GM12878 (cell line): Measurements from ENCODE around the gene FRMPD2. TPM values are rescaled to one million over a fixed set of nuclear protein-coding genes. Genes with fewer than 3 reads are reported as not detected.

Experiments
- ATAC-seq: fragments of 200-7000 bp; cut with Tn5 transposase; 3 replicates; pipeline ENCODE4 v1.9.1; 2020; ENCODE audit warnings: mild to moderate bottlenecking, moderate library complexity
- BruUV-seq: library from RNA; stranded (reverse); fragments of 400-500 nt; replicated peaks from 2 replicates; lab custom pipeline; 2021; lab: Mats Ljungman, UMichigan
- CTCF ChIA-PET: fragments of 300-600 bp; sonication (Branson Sonifier 250); formaldehyde crosslinking; extraction: SDS; loops from one replicate; lab custom pipeline; 2021; ENCODE audit warnings: inconsistent platforms; lab: Yijun Ruan, JAX
- POLR2A ChIA-PET: fragments of 350-600 bp; formaldehyde crosslinking; extraction: SDS; loops from one replicate; lab custom pipeline; 2021; ENCODE audit warnings: inconsistent platforms; lab: Charles Lee
- RAD21 ChIA-PET: fragments of 300-600 bp; sonication (Branson Sonifier 250); formaldehyde crosslinking; loops from one replicate; lab custom pipeline; 2023; ENCODE audit warnings: antibody characterized with exemption; ENCODE audit not compliant: unreplicated experiment; lab: Charles Lee
- SMC1A ChIA-PET: fragments of 300-600 bp; sonication (Branson Sonifier 250); formaldehyde crosslinking; loops from one replicate; lab custom pipeline; 2023; ENCODE audit not compliant: unreplicated experiment, uncharacterized antibody; lab: Charles Lee
- DNase-seq: peaks from one replicate; pipeline ENCODE4 v3.0.0-alpha.2; 2011; ENCODE audit warnings: low read depth, low spot score
- FAIRE-seq: peaks from 3 replicates; lab custom pipeline; 2011; peaks lifted over from hg19 to GRCh38; lab: Jason Lieb, UNC
- H2AFZ ChIP-seq: 2 replicates; pipeline ENCODE4 v1.6.0; 2011; ENCODE audit warnings: low read depth, low read length, control low read depth; ENCODE audit not compliant: control insufficient read depth
- H3K27ac ChIP-seq: 2 replicates; pipeline ENCODE4 v1.5.1; 2011; ENCODE audit warnings: control low read depth; ENCODE audit not compliant: control insufficient read depth, insufficient read depth
- H3K27me3 ChIP-seq, 2 experiments: replicated peaks in 1 of 2; 2 replicates each; pipeline versions ENCODE4 v1.6.0 to v1.6.1; 2011; ENCODE audit warnings: low read length in 1 of 2; ENCODE audit not compliant: control insufficient read depth in 2 of 2, insufficient read depth in 2 of 2
- H3K36me3 ChIP-seq, 2 experiments: 2 replicates each; pipeline ENCODE4 v1.5.1; 2011; ENCODE audit warnings: low read length in 1 of 2; ENCODE audit not compliant: control insufficient read depth in 2 of 2, insufficient read depth in 2 of 2
- H3K4me1 ChIP-seq: 2 replicates; pipeline ENCODE4 v1.6.1; 2011; ENCODE audit warnings: mild to moderate bottlenecking, low read length, moderate library complexity, mixed read lengths; ENCODE audit not compliant: control insufficient read depth, insufficient read depth
- H3K4me2 ChIP-seq: 2 replicates; pipeline ENCODE4 v1.6.0; 2011; ENCODE audit warnings: control low read depth; ENCODE audit not compliant: control insufficient read depth, insufficient read depth
- H3K4me3 ChIP-seq: fragments of 200-600 bp; sonication (generic); 2 replicates; pipeline ENCODE4 v1.5.1; 2016
- H3K79me2 ChIP-seq: 2 replicates; pipeline ENCODE4 v1.6.0; 2011; ENCODE audit warnings: low read length; ENCODE audit not compliant: control insufficient read depth, insufficient read depth
- H3K9ac ChIP-seq: 2 replicates; pipeline ENCODE4 v1.8.0; 2011; ENCODE audit warnings: low read length, control low read depth, mixed read lengths; ENCODE audit not compliant: control insufficient read depth, insufficient read depth
- H3K9me3 ChIP-seq: replicated peaks from 3 replicates; pipeline ENCODE4 v1.5.1; 2011; ENCODE audit warnings: mild to moderate bottlenecking, low read length; ENCODE audit not compliant: control insufficient read depth, insufficient read depth
- H4K20me1 ChIP-seq: 2 replicates; pipeline ENCODE4 v1.6.0; 2011; ENCODE audit not compliant: control insufficient read depth, insufficient read depth
- CHD4 ChIP-seq: fragments of 200-600 bp; sonication (generic); IDR thresholded peaks from 2 replicates; pipeline ENCODE4 v1.6.1; 2016; ENCODE audit warnings: mild to moderate bottlenecking
- CREM ChIP-seq: IDR thresholded peaks from 2 replicates; pipeline ENCODE4 v1.6.1; 2014; ENCODE audit warnings: antibody characterized with exemption, low read depth
- CUX1 ChIP-seq: IDR thresholded peaks from 2 replicates; pipeline ENCODE4 v1.6.1; 2012; ENCODE audit warnings: improper control_type of control experiment, low read depth, low read length; ENCODE audit not compliant: insufficient replicate concordance
- ELK1 ChIP-seq: IDR thresholded peaks from 2 replicates; pipeline ENCODE4 v1.6.1; 2012; ENCODE audit warnings: low read depth, low read length, improper control_type of control experiment
- FOS ChIP-seq: IDR thresholded peaks from 3 replicates; pipeline ENCODE4 v1.6.1; 2011; ENCODE audit warnings: borderline replicate concordance; ENCODE audit not compliant: insufficient read length; ENCODE audit errors: extremely low read depth
- NFYA ChIP-seq: IDR thresholded peaks from 2 replicates; pipeline ENCODE4 v1.6.1; 2011; ENCODE audit warnings: low read depth, mild to moderate bottlenecking, low read length, improper control_type of control experiment, borderline replicate concordance
- POLR2AphosphoS5 ChIP-seq: IDR thresholded peaks from 2 replicates; pipeline ENCODE4 v1.6.1; 2011; ENCODE audit warnings: mild to moderate bottlenecking, low read length, inconsistent platforms
- RCOR1 ChIP-seq: conservative IDR thresholded peaks from 2 replicates; pipeline ENCODE4 v1.6.1; 2012; ENCODE audit warnings: low read depth, low read length, improper control_type of control experiment
- SMAD5 ChIP-seq: IDR thresholded peaks from 2 replicates; pipeline ENCODE4 v1.6.1; 2016; ENCODE audit warnings: antibody characterized with exemption, low read depth
- SMARCA5 ChIP-seq: fragments of 450-650 bp; IDR thresholded peaks from 2 replicates; pipeline ENCODE4 v1.6.1; 2017; ENCODE audit warnings: mild to moderate bottlenecking
- SUPT20H ChIP-seq: IDR thresholded peaks from 2 replicates; pipeline ENCODE4 v1.6.1; 2011; ENCODE audit warnings: low read depth, mild to moderate bottlenecking, low read length, moderate library complexity, borderline replicate concordance; ENCODE audit not compliant: control insufficient read depth
- YY1 ChIP-seq: IDR thresholded peaks from 2 replicates; pipeline ENCODE4 v1.6.1; 2011; ENCODE audit warnings: low read depth, mild to moderate bottlenecking, low read length
- ZNF622 ChIP-seq: fragments of 450-650 bp; IDR thresholded peaks from 2 replicates; pipeline ENCODE4 v1.6.1; 2017; ENCODE audit warnings: mild to moderate bottlenecking, inconsistent platforms
- ZNF687 ChIP-seq: fragments of 450-650 bp; IDR thresholded peaks from 2 replicates; pipeline ENCODE4 v1.6.1; 2017; ENCODE audit warnings: mild to moderate bottlenecking, moderate library complexity
- WGBS: methylation state at CpG from one replicate; pipeline ENCODE4 v1.1.6; 2016; ENCODE audit warnings: low lambda C conversion rate; ENCODE audit not compliant: insufficient replicate concordance, insufficient coverage; ENCODE audit errors: missing lambda C conversion rate; 5-methylcytosine and 5-hydroxymethylcytosine counted together
- in situ Hi-C: fragments of 300-500 bp; cut with MboI; formaldehyde crosslinking; loops from 9 replicates; pipeline ENCODE4 v1.14.3; 2018; ENCODE audit warnings: mixed read lengths
- intact Hi-C: fragments of 100-400 bp; cut with micrococcal nuclease; formaldehyde crosslinking; loops from one replicate; pipeline ENCODE4 v1.14.2; 2022; ENCODE audit not compliant: unreplicated experiment
- polyA plus RNA-seq, 11 experiments: library from polyadenylated mRNA; depleted of rRNA in 4 of 11; unstranded in 6 of 11; stranded (reverse) in 5 of 11; fragments of >200 nt; fragmentation: Nextera tagmentation in 4 of 11; fragmentation: Illumina TruSeq in 1 of 11; extraction: Ambion mirVana in 4 of 11; extraction: Trizol in 1 of 11; gene quantifications; 1 replicate in 1 of 11; 2 replicates in 10 of 11; pipeline versions ENCODE4 v1.2.1 to v1.2.3, GENCODE V29; 2011 to 2016; ENCODE audit warnings: inconsistent platforms in 2 of 11, missing spikeins in 2 of 11, low read depth in 1 of 11
- total RNA-seq, 4 experiments: library from RNA; depleted of rRNA in 3 of 4; stranded (reverse); fragments of >200 nt in 3 of 4; fragmentation: Illumina TruSeq in 1 of 4; extraction: Trizol in 1 of 4; gene quantifications; 2 replicates each; pipeline versions ENCODE4 v1.2.1 to v1.2.3, GENCODE V29; 2013 to 2021

The FRMPD2 gene
- total and polyA plus RNA-seq, 10 of the 15 experiments (the other 5 are each of a cell fraction or from before 2014, with no cell fraction given) = 0.38 to 5.7 (median 1.4) TPM

GRCh38 chr10:48210966-48211365 lies 63.5 kb downstream of the FRMPD2 start (continued):
- TF ChIP-seq ELK1 (no peak), CREM (no peak), RCOR1 (no peak), NFYA (no peak), CHD4 (no peak), SMAD5 (no peak), POLR2AphosphoS5 (no peak)

GRCh38 chr10:48210391-48210790 lies 64.1 kb downstream of the FRMPD2 start:
- Histone ChIP-seq H3K4me3 (no peak overlapping the region), H3K9ac (no peak overlapping the region), H3K27ac (no peak overlapping the region), H3K9me3 (no peaks in the 10 kb centered on the region), H3K36me3 (no peaks in the 10 kb centered on the region), H2AFZ (no peak overlapping the region), H3K4me1 (peaks cover 4% of the 10 kb centered on the region; the same call in 1 of the 2 replicates), H3K4me2 (no peak overlapping the region), H4K20me1 (no peaks in the 10 kb centered on the region), H3K27me3 (no peaks in the 10 kb centered on the region), H3K79me2 (no peaks in the 10 kb centered on the region)
- CTCF ChIA-PET = interaction anchor here (1.5 kb wide), 1 partner anchor 14 kb away, joined by 3 read pairs; no protein-coding TSS in a partner anchor
- SMC1A ChIA-PET = no interaction called here
- WGBS = 69% methylated on average over 9 of the region's 9 CpGs
- FAIRE-seq (no peak), ATAC-seq (no peak), DNase-seq (no peak)
- in situ Hi-C loops = loop anchor here (10.0 kb wide), 1 partner anchor 304 kb away; no protein-coding TSS in a partner anchor
- intact Hi-C loops = no loop called here
- no TSS peak for BruUV-seq
- POLR2A ChIA-PET = no interaction called here
- RAD21 ChIA-PET = interaction anchor here (1.2 to 1.6 kb wide), 2 partner anchors 69 to 78 kb away, joined by 4 to 7 read pairs; no protein-coding TSS in a partner anchor
- TF ChIP-seq FOS (no peak), ZNF622 (no peak), SMARCA5 (no peak), ZNF687 (no peak), CUX1 (no peak), YY1 (no peak), SUPT20H (no peak)
